CD14-positive monocyte (primary cell): ENCODE data around the gene CTNS. TPM values are rescaled to one million over a fixed set of nuclear protein-coding genes. Genes with fewer than 3 reads are reported as not detected.

Source experiments
- DNase-seq, 3 donors: peaks; one replicate each; pipeline ENCODE4 v3.0.0-alpha.2; 2011 to 2022
- H2AFZ ChIP-seq: 2 replicates; pipeline ENCODE4 v1.6.0; 2012; ENCODE audit warnings: mild to moderate bottlenecking, low read depth, low read length, inconsistent platforms; ENCODE audit not compliant: insufficient read depth, poor library complexity, severe bottlenecking
- H3K27ac ChIP-seq, 2 donors: 1 replicate in 1 of 2; 2 replicates in 1 of 2; pipeline ENCODE4 v1.5.1; 2012 to 2013; ENCODE audit warnings: low read length in 2 of 2, control low read depth in 1 of 2, inconsistent platforms in 1 of 2, low read depth in 1 of 2, mild to moderate bottlenecking in 1 of 2
- H3K27me3 ChIP-seq, 2 donors: one replicate each; pipeline versions ENCODE4 v1.6.0 to v1.6.1; 2011 to 2013; ENCODE audit warnings: low read length in 2 of 2; ENCODE audit not compliant: control insufficient read depth in 2 of 2, insufficient read depth in 2 of 2
- H3K36me3 ChIP-seq, 2 donors: replicated peaks in 1 of 2; 1 replicate in 1 of 2; 2 replicates in 1 of 2; pipeline versions ENCODE4 v1.5.1 to v1.6.1; 2012 to 2013; ENCODE audit warnings: low read length in 2 of 2, control low read depth in 1 of 2, inconsistent platforms in 1 of 2, mild to moderate bottlenecking in 1 of 2; ENCODE audit not compliant: insufficient read depth in 2 of 2, control insufficient read depth in 1 of 2
- H3K4me1 ChIP-seq, 2 donors: 1 replicate in 1 of 2; 2 replicates in 1 of 2; pipeline versions ENCODE4 v1.5.1 to v1.6.1; 2012 to 2013; ENCODE audit warnings: low read length in 2 of 2, control low read depth in 1 of 2, inconsistent platforms in 1 of 2, mild to moderate bottlenecking in 1 of 2, moderate library complexity in 1 of 2; ENCODE audit not compliant: insufficient read depth in 2 of 2, control insufficient read depth in 1 of 2
- H3K4me2 ChIP-seq: replicated peaks from 2 replicates; pipeline ENCODE3; 2012; ENCODE audit warnings: low read length, moderate library complexity, mild to moderate bottlenecking; ENCODE audit not compliant: poor library complexity, severe bottlenecking; ENCODE audit errors: extremely low read depth
- H3K4me3 ChIP-seq, 3 experiments: fragments of 200-600 bp in 1 of 3; sonication (generic) in 1 of 3; replicated peaks in 1 of 3; 1 replicate in 2 of 3; 2 replicates in 1 of 3; pipeline ENCODE4 v1.5.1; 2011 to 2013; ENCODE audit warnings: low read length in 3 of 3, mild to moderate bottlenecking in 3 of 3, control low read depth in 2 of 3, low read depth in 2 of 3, inconsistent platforms in 1 of 3, moderate library complexity in 1 of 3
- H3K79me2 ChIP-seq: 2 replicates; pipeline ENCODE4 v1.6.0; 2012; ENCODE audit warnings: mild to moderate bottlenecking, control low read depth, inconsistent platforms, low read length, moderate library complexity; ENCODE audit not compliant: insufficient read depth
- H3K9ac ChIP-seq: 2 replicates; pipeline ENCODE4 v1.6.0; 2017; ENCODE audit warnings: low read length, mild to moderate bottlenecking; ENCODE audit not compliant: insufficient read depth, poor library complexity, severe bottlenecking
- H3K9me3 ChIP-seq, 2 donors: replicated peaks in 1 of 2; 1 replicate in 1 of 2; 2 replicates in 1 of 2; pipeline versions ENCODE4 v1.5.1 to v1.6.1; 2012 to 2013; ENCODE audit warnings: low read length in 2 of 2, control low read depth in 1 of 2; ENCODE audit not compliant: control insufficient read depth in 1 of 2, insufficient read depth in 1 of 2
- H4K20me1 ChIP-seq: 2 replicates; pipeline ENCODE4 v1.6.0; 2012; ENCODE audit warnings: mild to moderate bottlenecking, low read length, control low read depth, moderate library complexity; ENCODE audit not compliant: insufficient read depth
- H3K27ac Mint-ChIP-seq, 7 donors: one replicate each; pipeline ENCODE4 v1.8.0; 2020; ENCODE audit warnings: mild to moderate bottlenecking in 7 of 7, mixed read lengths in 7 of 7, moderate library complexity in 6 of 7, inconsistent platforms in 2 of 7
- H3K27me3 Mint-ChIP-seq, 3 donors: one replicate each; pipeline ENCODE4 v1.8.0; 2021 to 2022; ENCODE audit warnings: low read depth in 3 of 3, mild to moderate bottlenecking in 3 of 3, mixed read lengths in 3 of 3, moderate library complexity in 3 of 3, inconsistent platforms in 1 of 3
- H3K36me3 Mint-ChIP-seq, 2 donors: one replicate each; pipeline ENCODE4 v1.8.0; 2020; ENCODE audit warnings: mixed read lengths in 2 of 2, inconsistent platforms in 1 of 2, mild to moderate bottlenecking in 1 of 2
- H3K4me1 Mint-ChIP-seq: one replicate; pipeline ENCODE4 v1.8.0; 2020; ENCODE audit warnings: mild to moderate bottlenecking, mixed read lengths
- H3K4me3 Mint-ChIP-seq, 2 donors: one replicate each; pipeline ENCODE4 v1.8.0; 2020; ENCODE audit warnings: mild to moderate bottlenecking in 2 of 2, mixed read lengths in 2 of 2, moderate library complexity in 1 of 2
- H3K9me3 Mint-ChIP-seq, 7 donors: one replicate each; pipeline ENCODE4 v1.8.0; 2020 to 2022; ENCODE audit warnings: mixed read lengths in 7 of 7, mild to moderate bottlenecking in 6 of 7, moderate library complexity in 6 of 7, inconsistent platforms in 2 of 7
- WGBS: methylation state at CpG from one replicate; pipeline ENCODE4 v1.1.5; 2013; ENCODE audit warnings: missing lambda C conversion rate; ENCODE audit not compliant: insufficient coverage; 5-methylcytosine and 5-hydroxymethylcytosine counted together
- intact Hi-C, 2 donors: fragments of 100-400 bp; cut with micrococcal nuclease; formaldehyde crosslinking; loops; one replicate each; pipeline versions ENCODE4 v1.15.0 to v1.15.1; 2023
- polyA plus RNA-seq, 3 donors: library from polyadenylated mRNA; depleted of rRNA in 1 of 3; unstranded in 2 of 3; stranded (reverse) in 1 of 3; fragments of 300-500 nt in 2 of 3; fragments of >200 nt in 1 of 3; fragmentation: Illumina TruSeq in 2 of 3; gene quantifications; 1 replicate in 2 of 3; 2 replicates in 1 of 3; pipeline ENCODE4 v1.2.3, GENCODE V29; 2012 to 2021
- TF ChIP-seq, protein P1 (sequence below): fragments of 200-600 bp; IDR thresholded peaks from one replicate; pipeline ENCODE4 v1.8.0; 2022; ENCODE audit warnings: antibody characterized with exemption, mild to moderate bottlenecking

Gene CTNS
- polyA plus RNA-seq, 3 donors, result 11.6 to 11.8 (median 11.7) TPM

DNA sequence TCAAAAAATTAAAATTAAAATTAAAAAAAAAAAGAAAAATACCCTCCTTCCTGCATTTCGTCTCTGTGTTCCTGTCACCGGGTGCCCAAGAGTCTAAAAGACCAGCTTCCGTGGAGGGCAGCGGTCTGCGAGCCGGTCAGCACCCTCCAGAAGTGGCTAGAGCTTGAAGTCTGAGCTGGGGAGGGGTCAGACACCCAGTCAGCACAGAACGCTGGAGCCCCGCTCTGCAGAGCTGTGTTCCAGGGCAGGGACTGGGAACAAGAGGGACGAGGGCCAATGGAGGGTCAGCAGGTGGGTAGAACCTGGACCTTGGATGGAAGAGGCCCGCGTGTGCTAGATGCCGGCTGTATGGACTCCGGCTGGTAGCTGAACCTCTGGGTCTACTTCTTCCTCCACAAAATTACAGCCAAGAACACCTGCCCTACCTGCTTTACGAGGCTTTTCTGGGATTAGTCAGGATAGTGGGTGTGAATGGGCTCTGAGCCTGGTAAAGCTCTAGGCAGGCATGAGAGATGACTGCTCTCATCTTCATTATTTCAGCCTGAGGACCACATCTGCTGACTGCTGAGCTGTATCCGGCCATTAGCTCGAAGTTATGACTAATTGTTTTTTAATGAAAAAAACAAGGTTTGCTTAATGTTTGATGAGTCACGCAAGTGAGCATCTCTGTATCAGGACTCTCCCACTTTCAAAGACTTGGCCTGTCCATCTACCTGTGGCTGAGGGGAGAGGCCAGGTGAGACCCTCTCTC lies 33.3 kb upstream of the CTNS start:
- peak overlapping the region in 2 of 7 donors; percentile 15 to 82 for H3K27ac Mint-ChIP-seq
- H3K36me3 Mint-ChIP-seq, result peaks cover 14 to 22% of the 10 kb centered on the region in 2 donors
- no peaks in the 10 kb centered on the region for H3K4me1 Mint-ChIP-seq
- Histone ChIP-seq H3K27ac (no peak overlapping the region), H4K20me1 (no peaks in the 10 kb centered on the region), H3K4me1 (no peaks in the 10 kb centered on the region), H3K4me3 (no peak overlapping the region), H3K4me2 (no peak overlapping the region), H3K27me3 (no peaks in the 10 kb centered on the region), H2AFZ (no peak overlapping the region), H3K36me3 (peaks cover 7 to 11% of the 10 kb centered on the region in 2 donors), H3K79me2 (no peaks in the 10 kb centered on the region), H3K9ac (no peak overlapping the region), H3K9me3 (no peaks in the 10 kb centered on the region)
- H3K9me3 Mint-ChIP-seq, result peaks cover 0 to 3% (median 0%) of the 10 kb centered on the region in 7 donors
- WGBS, result 100% methylated on average over 7 of the region's 17 CpGs
- H3K4me3 Mint-ChIP-seq, result no peak overlapping the region
- intact Hi-C loops, result no loop called here
- H3K27me3 Mint-ChIP-seq, result peaks cover 0 to 1% (median 0%) of the 10 kb centered on the region in 3 donors
- no peak for DNase-seq
- TF ChIP-seq, protein P1, sequence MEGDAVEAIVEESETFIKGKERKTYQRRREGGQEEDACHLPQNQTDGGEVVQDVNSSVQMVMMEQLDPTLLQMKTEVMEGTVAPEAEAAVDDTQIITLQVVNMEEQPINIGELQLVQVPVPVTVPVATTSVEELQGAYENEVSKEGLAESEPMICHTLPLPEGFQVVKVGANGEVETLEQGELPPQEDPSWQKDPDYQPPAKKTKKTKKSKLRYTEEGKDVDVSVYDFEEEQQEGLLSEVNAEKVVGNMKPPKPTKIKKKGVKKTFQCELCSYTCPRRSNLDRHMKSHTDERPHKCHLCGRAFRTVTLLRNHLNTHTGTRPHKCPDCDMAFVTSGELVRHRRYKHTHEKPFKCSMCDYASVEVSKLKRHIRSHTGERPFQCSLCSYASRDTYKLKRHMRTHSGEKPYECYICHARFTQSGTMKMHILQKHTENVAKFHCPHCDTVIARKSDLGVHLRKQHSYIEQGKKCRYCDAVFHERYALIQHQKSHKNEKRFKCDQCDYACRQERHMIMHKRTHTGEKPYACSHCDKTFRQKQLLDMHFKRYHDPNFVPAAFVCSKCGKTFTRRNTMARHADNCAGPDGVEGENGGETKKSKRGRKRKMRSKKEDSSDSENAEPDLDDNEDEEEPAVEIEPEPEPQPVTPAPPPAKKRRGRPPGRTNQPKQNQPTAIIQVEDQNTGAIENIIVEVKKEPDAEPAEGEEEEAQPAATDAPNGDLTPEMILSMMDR, result no peak

DNA sequence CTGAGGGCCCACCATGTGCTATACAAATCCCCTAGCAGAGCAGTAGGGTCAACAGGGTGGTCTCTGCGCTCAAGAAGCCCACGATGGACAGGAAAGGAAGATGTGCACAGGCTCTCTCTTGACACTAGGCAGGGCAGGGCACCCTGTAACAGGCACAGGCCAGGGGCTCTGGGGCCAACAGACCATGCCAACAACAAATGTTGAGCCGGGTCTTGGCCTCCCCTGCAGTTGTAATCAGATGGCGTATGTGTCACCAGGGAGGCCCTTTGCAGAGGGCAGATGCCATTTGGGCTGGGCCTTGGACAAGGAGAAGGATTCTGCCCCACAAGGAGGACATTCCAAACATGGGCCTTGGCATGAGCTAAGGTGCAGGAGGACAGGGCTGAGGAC lies 32.7 kb upstream of the CTNS start:
- H3K4me2 ChIP-seq, result no peak overlapping the region
- TF ChIP-seq, protein P1, result no peak
- H3K4me3 ChIP-seq, result no peak overlapping the region
- no peak overlapping the region for H3K27ac ChIP-seq
- H3K79me2 ChIP-seq, result no peaks in the 10 kb centered on the region
- no peaks in the 10 kb centered on the region for H3K4me1 Mint-ChIP-seq
- H3K36me3 Mint-ChIP-seq, result peaks cover 18 to 26% of the 10 kb centered on the region in 2 donors
- H3K36me3 ChIP-seq, result peaks cover 10 to 17% of the 10 kb centered on the region in 2 donors
- WGBS, result 100% methylated on average over 4 of the region's 4 CpGs
- no peaks in the 10 kb centered on the region for H3K9me3 ChIP-seq
- H3K9me3 Mint-ChIP-seq, result peaks cover 0 to 3% (median 0%) of the 10 kb centered on the region in 7 donors
- no peaks in the 10 kb centered on the region for H3K4me1 ChIP-seq
- no peak overlapping the region for H3K9ac ChIP-seq
- H3K27me3 Mint-ChIP-seq, result peaks cover 0 to 1% (median 0%) of the 10 kb centered on the region in 3 donors
- H3K27ac Mint-ChIP-seq, result no peak overlapping the region
- H4K20me1 ChIP-seq, result no peaks in the 10 kb centered on the region
- H3K4me3 Mint-ChIP-seq, result no peak overlapping the region
- no peaks in the 10 kb centered on the region for H3K27me3 ChIP-seq
- no peak overlapping the region for H2AFZ ChIP-seq
- intact Hi-C loops, result no loop called here
- DNase-seq, result no peak
